Heart right ventricle (tissue), 16 donors: Measurements from ENCODE around the gene ANAPC5. TPM values are rescaled to one million over a fixed set of nuclear protein-coding genes. Genes with fewer than 3 reads are reported as not detected.

Experiments used
- ATAC-seq, 8 donors: fragments of 200-7000 bp; cut with Tn5 transposase; one replicate each; pipeline ENCODE4 v1.9.1; 2020; ENCODE audit warnings: mild to moderate bottlenecking in 8 of 8, moderate library complexity in 8 of 8, moderate number of reproducible peaks in 1 of 8
- DNase-seq, 2 donors: peaks; one replicate each; pipeline ENCODE4 v3.0.0-alpha.2; 2020
- H3K27ac ChIP-seq, 10 donors: fragments of 200-600 bp; sonication (generic) in 2 of 10; one replicate each; pipeline versions ENCODE4 v1.5.0 to v1.8.0; 2020 to 2022; ENCODE audit warnings: mild to moderate bottlenecking in 3 of 10
- H3K27me3 ChIP-seq, 7 donors: fragments of 200-600 bp; one replicate each; pipeline ENCODE4 v1.8.0; 2021 to 2022; ENCODE audit warnings: mild to moderate bottlenecking in 2 of 7
- H3K36me3 ChIP-seq, 9 donors: fragments of 200-600 bp; sonication (generic) in 1 of 9; one replicate each; pipeline versions ENCODE4 v1.5.0 to v1.8.0; 2020 to 2022; ENCODE audit warnings: mild to moderate bottlenecking in 2 of 9
- H3K4me1 ChIP-seq, 9 donors: fragments of 200-600 bp; sonication (generic) in 1 of 9; one replicate each; pipeline versions ENCODE4 v1.5.0 to v1.8.0; 2020 to 2022; ENCODE audit warnings: mild to moderate bottlenecking in 4 of 9
- H3K4me3 ChIP-seq, 10 donors: fragments of 200-600 bp; sonication (generic) in 2 of 10; one replicate each; pipeline versions ENCODE4 v1.5.0 to v1.8.0; 2020 to 2022; ENCODE audit warnings: mild to moderate bottlenecking in 7 of 10, moderate library complexity in 2 of 10
- H3K9me3 ChIP-seq, 11 donors: fragments of 200-600 bp in 10 of 11; sonication (generic) in 2 of 11; one replicate each; pipeline versions ENCODE4 v1.5.0 to v1.8.0; 2013 to 2022; ENCODE audit warnings: mild to moderate bottlenecking in 2 of 11, control low read depth in 1 of 11, moderate library complexity in 1 of 11
- CTCF ChIP-seq, 9 donors: fragments of 200-600 bp; sonication (generic) in 2 of 9; IDR thresholded peaks; one replicate each; pipeline versions ENCODE4 v1.5.0 to v1.8.0; 2021 to 2022; ENCODE audit warnings: antibody characterized with exemption in 9 of 9, mild to moderate bottlenecking in 5 of 9, moderate library complexity in 1 of 9
- WGBS, 2 donors: extraction: QIAGEN DNeasy Blood & Tissue Kit; methylation state at CpG; one replicate each; pipeline ENCODE4 v1.1.7; 2013; ENCODE audit warnings: inconsistent platforms in 1 of 2; 5-methylcytosine and 5-hydroxymethylcytosine counted together
- intact Hi-C, 10 donors: fragments of 100-400 bp; cut with DNase I; formaldehyde crosslinking; loops; one replicate each; pipeline versions ENCODE4 v1.11.1 to v1.14.2; 2022
- polyA plus RNA-seq, 2 donors: library from polyadenylated mRNA; stranded (reverse); fragments of 200-250 nt; gene quantifications; one replicate each; pipeline ENCODE4 v1.2.3, GENCODE V29; 2013
- total RNA-seq, 10 donors: library from RNA; stranded (reverse); fragmentation: NEBNext Ultra II Directional in 3 of 10; extraction: Animal tissue kit (Norgen Biotek cat#: 25700) in 3 of 10; gene quantifications; one replicate each; pipeline versions ENCODE4 v1.2.1 to v1.2.4, GENCODE V29; 2021 to 2023
- donor health status: Arrhythmogenic right ventricular cardiomyopathy.
- donor health status: ischemic (EF 13 %, LVEDD 7.1; RV severe dilation, severe dysfunction).
- donor health status: healthy with polysubstance abuse.
- donor health status: DM: no; HTN: yes; CAD: no.
- donor health status: DM: no; HTN: no; CAD: no.
- donor health status: ischemic (EF 25% LVEDD 6.9; RV normal size, moderate dysfunction).
- donor health status: ischemic (EF 25% LVEDD 5.7; RV mildly dilated, moderate dysfunction).
- donor health status: healthy.
- donor health status: DM: yes; HTN: yes; CAD: no.
- donor health status: Ischemic cardiomyopathy.
- donor health status: ischemic (EF 35%, LVEDD 5.7; RV mildly dilated, moderate dysfunction).
- donor health status: nonischemic (EF 11% LVEDD 7.7; RV severe dilation, severe dysfunction).
- donor health status: DM: yes; HTN: yes; CAD: no.
- donor health status: PGD.
- donor health status: ischemic (EF 29% LVEDD 5.4; RV normal size, mild dysfunction).
- donor health status: nonischemic (EF 23%, LVEDD 6.1; RV moderate dilation, normal function).

Gene ANAPC5
- total and polyA plus RNA-seq, 12 donors = 50.2 to 82.4 (median 57.0) TPM

DNA sequence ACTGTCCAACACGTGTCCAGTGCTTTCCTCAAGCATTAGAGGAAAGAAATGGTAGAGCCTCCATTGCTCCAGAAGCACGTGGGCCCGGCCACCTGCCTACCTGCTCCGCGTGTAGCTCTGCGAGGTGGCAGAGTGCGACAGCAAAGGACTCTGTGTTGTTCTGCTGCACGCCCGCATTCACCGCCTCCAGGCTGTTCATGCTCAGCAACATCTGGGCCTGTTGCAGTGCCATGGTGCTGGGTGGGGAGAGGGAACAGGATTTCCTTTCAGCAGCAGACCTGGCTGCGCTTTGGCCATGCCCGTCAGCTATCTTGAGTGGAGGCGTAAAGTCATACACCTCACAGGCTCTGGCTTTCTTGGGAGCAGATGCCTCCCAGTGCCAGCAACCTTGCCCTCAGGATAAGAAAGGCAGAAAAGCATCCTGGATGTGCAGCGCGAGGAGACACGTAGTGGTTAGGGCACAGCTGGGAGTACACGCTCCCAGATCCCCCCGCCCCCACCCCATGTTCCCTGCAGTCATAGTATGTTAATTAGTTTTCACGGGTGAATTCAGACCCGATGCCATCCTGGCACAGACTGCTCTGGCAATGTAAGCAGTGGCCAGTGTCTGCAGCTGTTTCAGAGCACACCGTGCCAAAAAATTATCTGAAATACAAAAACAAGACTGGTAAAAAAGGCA is 25.1 kb downstream of the ANAPC5 start:
- H3K36me3 ChIP-seq = peaks cover 0 to 100% (median 75%) of the 10 kb centered on the region in 9 donors
- DNase-seq (no peak), ATAC-seq (no peak)
- TF ChIP-seq CTCF (IDR thresholded peaks at IDR 0.05) = no peak
- intact Hi-C loops = no loop called here
- H3K27ac ChIP-seq = no peak overlapping the region
- H3K9me3 ChIP-seq = no peaks in the 10 kb centered on the region
- peaks cover 0 to 7% (median 0%) of the 10 kb centered on the region in 9 donors for H3K4me1 ChIP-seq
- WGBS, 2 donors = 86 to 88% methylated on average over 21 of the region's 21 CpGs
- no peak overlapping the region for H3K4me3 ChIP-seq
- no peaks in the 10 kb centered on the region for H3K27me3 ChIP-seq

GRCh38 chr12:121325922-121326396 is 26.3 kb downstream of the ANAPC5 start:
- no peak for ATAC-seq
- H3K36me3 ChIP-seq = peaks cover 0 to 100% (median 65%) of the 10 kb centered on the region in 9 donors
- TF ChIP-seq CTCF (IDR thresholded peaks at IDR 0.05) = no peak
- peaks cover 0 to 7% (median 0%) of the 10 kb centered on the region in 9 donors for H3K4me1 ChIP-seq
- DNase-seq = no peak
- intact Hi-C loops = no loop called here
- no peak overlapping the region for H3K4me3 ChIP-seq
- no peaks in the 10 kb centered on the region for H3K27me3 ChIP-seq
- no peaks in the 10 kb centered on the region for H3K9me3 ChIP-seq
- WGBS, 2 donors = 63 to 75% methylated on average over 5 of the region's 5 CpGs
- H3K27ac ChIP-seq = no peak overlapping the region

DNA sequence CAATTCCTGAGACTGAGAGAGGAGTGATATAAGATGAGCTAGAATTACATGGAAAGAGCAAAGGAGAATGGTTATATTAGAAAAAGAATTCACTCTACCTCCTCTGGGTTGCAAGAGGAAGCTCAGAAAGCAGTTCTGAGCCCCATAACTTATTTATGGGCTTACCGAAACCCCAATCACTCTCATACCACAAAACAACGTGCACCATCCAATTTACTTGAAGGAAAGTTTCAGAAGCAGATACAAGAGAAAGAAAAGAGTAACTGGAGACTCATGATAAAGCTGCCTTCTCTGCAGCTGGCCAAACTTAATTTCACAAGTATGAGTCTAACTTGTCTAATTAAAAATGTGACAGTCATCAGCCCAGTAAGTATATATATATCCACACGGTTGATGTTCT is 28.3 kb downstream of the ANAPC5 start:
- Histone ChIP-seq H3K4me3 (no peak overlapping the region), H3K27ac (no peak overlapping the region), H3K9me3 (no peaks in the 10 kb centered on the region), H3K36me3 (peaks cover 0 to 100% (median 67%) of the 10 kb centered on the region in 9 donors), H3K27me3 (no peaks in the 10 kb centered on the region), H3K4me1 (peaks cover 0 to 7% (median 0%) of the 10 kb centered on the region in 9 donors)
- WGBS, 2 donors = 95% methylated on average over 3 of the region's 3 CpGs
- DNase-seq (no peak), ATAC-seq (no peak)
- intact Hi-C loops = no loop called here
- no peak for TF ChIP-seq CTCF (IDR thresholded peaks at IDR 0.05)

DNA sequence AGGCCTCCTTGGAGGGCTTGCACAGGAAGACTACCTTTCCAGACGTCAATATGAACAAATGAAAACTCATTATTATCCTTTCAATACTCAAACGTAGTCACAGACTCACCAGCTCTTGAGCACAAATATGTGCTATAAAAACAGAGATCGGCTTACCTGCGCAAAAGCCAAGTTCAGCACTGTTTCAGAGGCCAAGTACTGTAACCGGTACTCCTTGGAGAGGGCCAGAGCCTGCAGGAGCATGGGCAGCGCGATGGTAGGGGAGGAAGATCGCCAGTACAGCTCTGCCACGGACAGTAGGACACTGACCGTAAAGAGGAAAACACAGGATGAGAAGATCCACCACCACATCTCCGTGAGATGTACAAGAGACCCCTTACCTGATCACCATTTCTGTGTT is 34.1 kb downstream of the ANAPC5 start:
- no peak for ATAC-seq

More for the DNA sequence above, 34.1 kb downstream of the ANAPC5 start:
- no peaks in the 10 kb centered on the region for H3K27me3 ChIP-seq
- no peak for TF ChIP-seq CTCF (IDR thresholded peaks at IDR 0.05)
- WGBS, 2 donors = 91% methylated on average over 11 of the region's 11 CpGs
- H3K27ac ChIP-seq = no peak overlapping the region
- peaks cover 0 to 94% (median 32%) of the 10 kb centered on the region in 9 donors for H3K36me3 ChIP-seq
- no peak overlapping the region for H3K4me3 ChIP-seq
- peaks cover 0 to 17% (median 0%) of the 10 kb centered on the region in 9 donors for H3K4me1 ChIP-seq
- intact Hi-C loops = no loop called here
- no peak for DNase-seq
- no peaks in the 10 kb centered on the region for H3K9me3 ChIP-seq
